Epithelial cell of proximal tubule (primary cell): ENCODE measurements around the gene NBEAL1. TPM values are rescaled to one million over a fixed set of nuclear protein-coding genes. Genes with fewer than 3 reads are reported as not detected.
"Not testable (repeated sequence)": the region's sequence is repeated elsewhere in the genome, so short reads cannot be mapped to it uniquely, and the experiment has no call there.

ENCODE experiments used
- DNase-seq: peaks from one replicate; pipeline ENCODE4 v3.0.0-alpha.2; 2011; ENCODE audit warnings: low read depth
- H3K4me3 ChIP-seq: 2 replicates; pipeline ENCODE4 v1.5.1; 2011; ENCODE audit warnings: low read depth, mild to moderate bottlenecking, low read length
- total RNA-seq: library from RNA; depleted of rRNA; stranded (reverse); fragments of >200 nt; gene quantifications from 2 replicates; pipeline ENCODE4 v1.2.3, GENCODE V29; 2015
- TF ChIP-seq, protein P1 (sequence below): conservative IDR thresholded peaks from 2 replicates; pipeline ENCODE4 v1.5.1; 2012; ENCODE audit warnings: low read depth, mild to moderate bottlenecking, low read length

The NBEAL1 gene
- total RNA-seq, 1 donor from 2014 or later, result 11.5 TPM

DNA sequence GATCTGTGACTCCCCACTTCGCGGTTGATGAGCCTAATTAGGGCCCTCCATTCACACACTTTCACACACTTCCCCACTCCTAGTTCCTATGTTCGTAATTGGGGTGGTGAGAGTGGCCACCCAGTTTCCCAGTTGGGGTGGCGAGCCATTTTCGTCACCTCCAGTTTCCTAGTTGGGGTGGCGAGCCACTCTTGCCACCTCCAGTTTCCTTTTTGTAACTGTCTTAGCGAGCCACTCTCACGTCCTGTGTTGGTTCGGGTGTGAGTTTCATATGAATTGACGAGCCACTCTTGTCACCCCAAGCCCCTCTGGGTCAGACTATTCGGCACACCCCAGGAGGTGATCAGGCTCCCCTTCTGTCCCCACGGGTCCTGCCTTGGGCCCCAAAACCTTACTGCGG is 238.1 kb downstream of the NBEAL1 start:
- H3K4me3 ChIP-seq, result no peak overlapping the region
- TF ChIP-seq, protein P1, sequence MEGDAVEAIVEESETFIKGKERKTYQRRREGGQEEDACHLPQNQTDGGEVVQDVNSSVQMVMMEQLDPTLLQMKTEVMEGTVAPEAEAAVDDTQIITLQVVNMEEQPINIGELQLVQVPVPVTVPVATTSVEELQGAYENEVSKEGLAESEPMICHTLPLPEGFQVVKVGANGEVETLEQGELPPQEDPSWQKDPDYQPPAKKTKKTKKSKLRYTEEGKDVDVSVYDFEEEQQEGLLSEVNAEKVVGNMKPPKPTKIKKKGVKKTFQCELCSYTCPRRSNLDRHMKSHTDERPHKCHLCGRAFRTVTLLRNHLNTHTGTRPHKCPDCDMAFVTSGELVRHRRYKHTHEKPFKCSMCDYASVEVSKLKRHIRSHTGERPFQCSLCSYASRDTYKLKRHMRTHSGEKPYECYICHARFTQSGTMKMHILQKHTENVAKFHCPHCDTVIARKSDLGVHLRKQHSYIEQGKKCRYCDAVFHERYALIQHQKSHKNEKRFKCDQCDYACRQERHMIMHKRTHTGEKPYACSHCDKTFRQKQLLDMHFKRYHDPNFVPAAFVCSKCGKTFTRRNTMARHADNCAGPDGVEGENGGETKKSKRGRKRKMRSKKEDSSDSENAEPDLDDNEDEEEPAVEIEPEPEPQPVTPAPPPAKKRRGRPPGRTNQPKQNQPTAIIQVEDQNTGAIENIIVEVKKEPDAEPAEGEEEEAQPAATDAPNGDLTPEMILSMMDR, result no peak
- DNase-seq, result no peak

DNA sequence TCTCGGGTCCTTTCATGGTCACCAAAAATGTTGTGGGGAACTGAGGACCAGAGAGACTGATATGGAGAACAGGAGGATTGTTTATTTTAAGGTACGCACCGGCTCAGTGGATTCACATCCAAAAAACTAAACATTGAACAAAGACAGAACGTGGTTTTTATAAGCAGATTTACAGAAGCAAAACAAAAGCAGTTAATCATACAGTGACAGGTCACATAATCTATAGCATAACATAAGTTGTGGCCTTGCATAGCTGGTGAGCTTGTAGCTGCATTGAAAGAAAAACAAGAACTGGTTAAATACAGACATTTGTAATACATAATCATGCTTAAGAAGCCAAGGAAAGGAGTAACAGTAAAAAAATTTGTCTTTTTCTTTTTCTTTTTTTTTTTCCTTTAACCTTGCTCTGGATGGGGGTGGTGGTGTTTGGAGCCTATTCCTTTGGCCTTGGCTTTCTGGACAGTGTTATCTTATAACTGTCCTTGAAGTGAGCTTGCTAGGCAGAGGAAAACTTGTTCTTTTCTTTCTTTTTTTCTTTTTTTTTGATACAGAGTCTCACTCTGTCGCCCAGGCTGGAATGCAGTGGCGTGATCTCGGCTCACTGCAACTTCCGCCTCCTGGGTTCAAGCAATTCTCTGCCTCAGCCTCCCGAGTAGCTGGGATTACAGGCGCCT is 238.9 kb downstream of the NBEAL1 start:
- not testable (repeated sequence) for H3K4me3 ChIP-seq, DNase-seq

DNA sequence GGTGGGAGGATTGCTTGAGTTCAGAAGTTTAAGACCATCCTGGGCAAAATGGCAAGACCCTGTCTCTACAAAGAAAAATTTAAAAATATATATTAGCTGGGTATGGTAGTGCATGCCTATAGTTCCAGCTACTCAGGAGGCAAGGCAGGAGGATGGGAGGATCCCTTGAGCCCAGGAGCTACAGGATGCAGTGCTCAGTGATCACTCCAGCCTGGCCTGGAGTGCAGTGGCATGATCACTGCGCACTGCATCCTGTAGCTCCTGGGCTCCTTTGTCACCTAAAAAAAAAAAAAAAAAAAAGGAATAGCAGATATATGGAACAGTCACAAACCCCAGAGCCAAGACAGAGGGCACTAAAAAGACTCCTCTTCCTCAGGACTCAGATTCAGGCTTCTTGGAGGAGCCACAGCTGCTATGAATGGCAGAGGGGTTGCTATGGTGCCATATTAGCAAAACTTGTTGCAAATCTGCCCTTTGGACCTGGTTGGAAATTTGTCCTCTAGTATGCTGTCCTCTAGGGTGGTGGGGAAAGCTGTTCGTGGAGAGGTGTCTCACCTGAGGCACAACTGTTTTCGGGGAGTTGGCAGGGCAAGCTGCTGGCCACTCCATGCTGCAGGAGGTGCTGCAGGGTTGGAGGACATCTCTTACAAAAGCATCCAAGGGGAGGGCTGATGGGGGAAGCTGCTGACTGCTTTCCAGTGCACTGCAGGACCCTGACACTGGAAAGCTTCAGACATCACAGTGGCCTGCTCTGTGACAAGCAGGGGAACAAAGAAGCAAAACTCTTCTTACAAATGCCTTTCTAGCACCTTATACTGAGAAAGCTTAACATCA is 246.9 kb downstream of the NBEAL1 start:
- no peak overlapping the region for H3K4me3 ChIP-seq
- no peak for DNase-seq
- TF ChIP-seq, protein P1, result no peak

Other genes with a start within 250 kb of the NBEAL1 start
- 1.7 and 3.3 TPM in 2 replicates for gene ICA1L, start 143.1 kb upstream of the NBEAL1 start, total RNA-seq
- gene WDR12, start 103.2 kb upstream of the NBEAL1 start, total RNA-seq, result 17.8 and 52.9 TPM in 2 replicates
- 1.5 and 5.5 TPM in 2 replicates for gene CARF, start 102.6 kb upstream of the NBEAL1 start, total RNA-seq
- 11.1 and 13.2 TPM in 2 replicates for gene CYP20A1, start 224.1 kb downstream of the NBEAL1 start, total RNA-seq